HG03558 (cell line): ENCODE results near the gene XYLB.
"Not testable (repeated sequence)": the region's sequence is repeated elsewhere in the genome, so short reads cannot be mapped to it uniquely, and the experiment has no call there.

Experiments
- ATAC-seq: cut with Tn5 transposase; IDR thresholded peaks from one replicate; pipeline ENCODE4 v1.9.1; 2021; ENCODE audit warnings: moderate number of reproducible peaks; ENCODE audit not compliant: unreplicated experiment; ENCODE audit errors: extremely low read depth

Gene XYLB

GRCh38 chr3:38318766-38319671 is 27.6 kb upstream of the XYLB start:
- no peak for ATAC-seq

GRCh38 chr3:38320638-38321037 is 25.9 kb upstream of the XYLB start:
- ATAC-seq: not testable (repeated sequence)

GRCh38 chr3:38323060-38323459 is 23.5 kb upstream of the XYLB start:
- no peak for ATAC-seq

- no peak for ATAC-seq
Measured at GRCh38 chr3:38325256-38325655, 21.3 kb upstream of the XYLB start.

GRCh38 chr3:38327335-38328009 is 19.1 kb upstream of the XYLB start:
- no peak for ATAC-seq

- no peak for ATAC-seq
Measured at GRCh38 chr3:38331257-38332022, 15.1 kb upstream of the XYLB start.

GRCh38 chr3:38332201-38332600 is 14.4 kb upstream of the XYLB start:
- no peak for ATAC-seq

GRCh38 chr3:38334142-38335055 is 12.2 kb upstream of the XYLB start:
- ATAC-seq: no peak

GRCh38 chr3:38335263-38335662 is 11.3 kb upstream of the XYLB start:
- ATAC-seq: no peak

- ATAC-seq: no peak
Measured at GRCh38 chr3:38337703-38338102, 8.9 kb upstream of the XYLB start.

GRCh38 chr3:38343797-38344594 is 2.6 kb upstream of the XYLB start:
- ATAC-seq: no peak

- no peak for ATAC-seq
Measured at GRCh38 chr3:38345879-38346586, 552 bp upstream of the XYLB start.

GRCh38 chr3:38347421-38348200 is 1.0 kb downstream of the XYLB start:
- ATAC-seq: no peak

- ATAC-seq: no peak
Measured at GRCh38 chr3:38348903-38349302, 2.3 kb downstream of the XYLB start.

- no peak for ATAC-seq
Measured at GRCh38 chr3:38349684-38350359, 3.2 kb downstream of the XYLB start.

- ATAC-seq: no peak
Measured at GRCh38 chr3:38353151-38353550, 6.6 kb downstream of the XYLB start.
